ENCODE data around the gene PHF2.

DNA sequence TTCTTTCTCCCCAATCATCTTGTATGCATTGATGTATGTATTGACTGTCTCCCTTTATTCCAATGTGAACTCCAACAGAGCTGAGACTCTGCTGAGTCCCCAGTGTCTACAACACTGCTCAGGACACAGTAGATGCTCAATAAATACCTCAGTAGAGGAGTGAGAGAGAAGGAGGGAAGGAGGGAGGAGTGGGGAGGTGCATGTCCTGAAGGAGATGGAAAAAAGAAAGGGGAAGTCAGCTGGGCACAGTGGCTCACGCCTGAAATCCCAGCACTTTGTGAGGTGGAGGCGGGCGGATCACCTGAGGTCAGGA, 2.9 kb upstream of the PHF2 start:
- TF ChIP-seq, protein P1, sequence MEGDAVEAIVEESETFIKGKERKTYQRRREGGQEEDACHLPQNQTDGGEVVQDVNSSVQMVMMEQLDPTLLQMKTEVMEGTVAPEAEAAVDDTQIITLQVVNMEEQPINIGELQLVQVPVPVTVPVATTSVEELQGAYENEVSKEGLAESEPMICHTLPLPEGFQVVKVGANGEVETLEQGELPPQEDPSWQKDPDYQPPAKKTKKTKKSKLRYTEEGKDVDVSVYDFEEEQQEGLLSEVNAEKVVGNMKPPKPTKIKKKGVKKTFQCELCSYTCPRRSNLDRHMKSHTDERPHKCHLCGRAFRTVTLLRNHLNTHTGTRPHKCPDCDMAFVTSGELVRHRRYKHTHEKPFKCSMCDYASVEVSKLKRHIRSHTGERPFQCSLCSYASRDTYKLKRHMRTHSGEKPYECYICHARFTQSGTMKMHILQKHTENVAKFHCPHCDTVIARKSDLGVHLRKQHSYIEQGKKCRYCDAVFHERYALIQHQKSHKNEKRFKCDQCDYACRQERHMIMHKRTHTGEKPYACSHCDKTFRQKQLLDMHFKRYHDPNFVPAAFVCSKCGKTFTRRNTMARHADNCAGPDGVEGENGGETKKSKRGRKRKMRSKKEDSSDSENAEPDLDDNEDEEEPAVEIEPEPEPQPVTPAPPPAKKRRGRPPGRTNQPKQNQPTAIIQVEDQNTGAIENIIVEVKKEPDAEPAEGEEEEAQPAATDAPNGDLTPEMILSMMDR (IDR thresholded peaks at IDR 0.05) = no peak
- TF ChIP-seq POLR2A (IDR thresholded peaks at IDR 0.05) = no peak

All from thyroid gland (tissue), 4 donors.